ENCODE measurements around the gene TRIM56.

Gene TRIM56

DNA sequence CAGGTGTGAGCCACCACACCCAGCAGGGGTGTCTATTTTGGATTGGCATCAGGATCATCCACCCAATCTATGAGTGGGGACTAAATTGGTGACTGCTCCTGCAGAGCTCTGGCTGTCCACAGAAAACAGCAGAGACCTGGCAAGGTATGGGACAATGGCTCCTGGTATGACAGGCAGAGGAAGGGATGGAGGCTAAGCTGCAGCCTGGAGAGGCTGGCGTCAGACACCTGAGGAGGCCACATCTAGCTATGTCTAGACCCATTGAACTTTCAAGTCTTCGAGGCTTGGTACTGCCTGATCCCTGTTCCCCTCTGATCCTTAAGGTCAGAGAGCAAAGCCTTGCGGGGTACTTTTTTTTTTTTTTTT lies 38.4 kb downstream of the TRIM56 start:
- Histone ChIP-seq H3K4me3 (ENCODE audit: control insufficient read depth in 1 of 7, extremely low read depth in 1 of 7, insufficient read depth in 4 of 7, low read depth in 2 of 7, low read length in 6 of 7) (no peak overlapping the region), H3K27me3 (replicated peaks in 2 of 5; ENCODE audit: control insufficient read depth in 4 of 5, insufficient read depth in 5 of 5, low read length in 4 of 5) (peaks cover 0 to 18% (median 12%) of the 10 kb centered on the region in 5 experiments), H3K36me3 (ENCODE audit: control insufficient read depth in 4 of 4, insufficient read depth in 4 of 4, low read length in 3 of 4) (no peaks in the 10 kb centered on the region), H3K4me1 (ENCODE audit: control extremely low read depth in 1 of 4, control insufficient read depth in 4 of 4, insufficient read depth in 4 of 4, low read length in 3 of 4) (peaks cover 0 to 63% (median 48%) of the 10 kb centered on the region in 4 experiments), H3K27ac (ENCODE audit: insufficient read depth in 1 of 2, low read depth in 1 of 2, low read length in 2 of 2, poor library complexity in 1 of 2, severe bottlenecking in 2 of 2) (no peak overlapping the region), H3K9me3 (ENCODE audit: control extremely low read depth in 1 of 5, control insufficient read depth in 4 of 5, insufficient read depth in 2 of 5, low read depth in 1 of 5, low read length in 4 of 5) (no peaks in the 10 kb centered on the region)
- ChIA-PET POLR2A (interaction anchor here (0.8 kb wide), 1 partner anchor 25 kb away, joined by 3 read pairs; no protein-coding TSS in a partner anchor), CTCF (interaction anchor here (1.6 to 2.6 kb wide), 3 partner anchors 15 to 23 kb away, joined by 4 to 7 read pairs (median 6); no protein-coding TSS in a partner anchor)
- no peak for DNase-seq
- WGBS (ENCODE audit: insufficient coverage), result 80% methylated on average over 2 of the region's 3 CpGs

DNA sequence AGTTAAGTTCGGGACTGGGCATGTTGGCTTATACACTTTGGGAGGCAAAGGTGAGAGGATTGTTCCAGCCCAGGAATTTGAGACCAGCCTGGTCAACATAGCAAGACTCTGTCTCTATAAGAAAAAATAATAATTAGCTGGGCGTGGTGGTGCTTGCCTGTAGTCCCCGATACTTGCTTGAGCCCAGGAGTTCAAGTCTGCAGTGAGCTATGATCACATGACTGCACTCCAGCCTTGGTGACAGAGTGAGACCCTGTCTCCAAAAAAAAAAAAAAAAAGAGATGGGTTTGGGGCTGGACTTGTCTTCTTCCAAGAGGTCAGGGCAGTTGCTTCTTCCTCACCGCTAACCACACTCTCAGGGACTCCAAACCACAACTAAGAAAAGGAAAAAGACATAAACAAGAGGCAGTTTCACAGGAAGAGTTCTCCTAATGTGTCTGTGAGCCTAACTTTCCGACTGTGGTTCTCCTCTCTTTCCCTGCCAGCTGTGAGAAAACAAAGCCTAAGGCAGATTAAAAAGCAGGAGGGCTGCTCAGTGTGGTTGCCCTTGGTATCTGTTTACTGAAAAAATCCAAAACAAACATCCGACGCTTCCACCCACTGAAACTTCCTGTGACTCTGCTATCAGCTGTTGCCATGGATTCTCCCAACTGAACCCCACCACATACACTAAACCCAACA lies 39.2 kb downstream of the TRIM56 start:
- CTCF ChIA-PET, result interaction anchor here (1.2 to 2.6 kb wide), 6 partner anchors 8 to 69 kb away, joined by 3 to 8 read pairs (median 5); no protein-coding TSS in a partner anchor
- Histone ChIP-seq H3K4me1 (ENCODE audit: control extremely low read depth in 1 of 4, control insufficient read depth in 4 of 4, insufficient read depth in 4 of 4, low read length in 3 of 4) (peaks cover 0 to 63% (median 48%) of the 10 kb centered on the region in 4 experiments), H3K27me3 (replicated peaks in 2 of 5; ENCODE audit: control insufficient read depth in 4 of 5, insufficient read depth in 5 of 5, low read length in 4 of 5) (peaks cover 0 to 18% (median 12%) of the 10 kb centered on the region in 5 experiments), H3K27ac (ENCODE audit: insufficient read depth in 1 of 2, low read depth in 1 of 2, low read length in 2 of 2, poor library complexity in 1 of 2, severe bottlenecking in 2 of 2) (peak overlapping the region in 1 of 2 experiments; percentile 60), H3K9me3 (ENCODE audit: control extremely low read depth in 1 of 5, control insufficient read depth in 4 of 5, insufficient read depth in 2 of 5, low read depth in 1 of 5, low read length in 4 of 5) (no peaks in the 10 kb centered on the region), H3K36me3 (ENCODE audit: control insufficient read depth in 4 of 4, insufficient read depth in 4 of 4, low read length in 3 of 4) (no peaks in the 10 kb centered on the region), H3K4me3 (ENCODE audit: control insufficient read depth in 1 of 7, extremely low read depth in 1 of 7, insufficient read depth in 4 of 7, low read depth in 2 of 7, low read length in 6 of 7) (peak overlapping the region in 2 of 7 experiments; percentile 41 to 55)
- DNase-seq, result peak; percentile 60 to 77 (median 76)
- POLR2A ChIA-PET, result interaction anchor here (0.8 to 1.0 kb wide), 3 partner anchors 14 to 26 kb away, joined by 3 read pairs; no protein-coding TSS in a partner anchor
- 26% methylated on average over 3 of the region's 7 CpGs for WGBS (ENCODE audit: insufficient coverage)

DNA sequence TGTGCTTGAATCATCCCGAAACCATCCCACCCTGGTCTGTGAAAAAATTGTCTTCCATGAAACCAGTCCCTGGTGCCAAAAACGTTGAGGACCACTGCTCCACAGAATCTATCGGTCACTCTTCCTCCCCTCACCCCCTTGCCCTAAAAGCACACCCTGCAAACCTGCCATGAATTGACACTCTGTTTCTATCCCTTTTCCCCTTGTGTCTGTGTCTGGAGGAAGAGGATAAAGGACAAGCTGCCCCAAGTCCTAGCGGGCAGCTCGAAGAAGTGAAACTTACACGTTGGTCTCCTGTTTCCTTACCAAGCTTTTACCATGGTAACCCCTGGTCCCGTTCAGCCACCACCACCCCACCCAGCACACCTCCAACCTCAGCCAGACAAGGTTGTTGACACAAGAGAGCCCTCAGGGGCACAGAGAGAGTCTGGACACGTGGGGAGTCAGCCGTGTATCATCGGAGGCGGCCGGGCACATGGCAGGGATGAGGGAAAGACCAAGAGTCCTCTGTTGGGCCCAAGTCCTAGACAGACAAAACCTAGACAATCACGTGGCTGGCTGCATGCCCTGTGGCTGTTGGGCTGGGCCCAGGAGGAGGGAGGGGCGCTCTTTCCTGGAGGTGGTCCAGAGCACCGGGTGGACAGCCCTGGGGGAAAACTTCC lies 40.8 kb downstream of the TRIM56 start:
- POLR2A ChIA-PET, result interaction anchor here (0.6 to 1.9 kb wide), 4 partner anchors 11 to 105 kb away, joined by 3 to 6 read pairs (median 5); no protein-coding TSS in a partner anchor
- H3K4me1 ChIP-seq (ENCODE audit: control extremely low read depth in 1 of 4, control insufficient read depth in 4 of 4, insufficient read depth in 4 of 4, low read length in 3 of 4), result peaks cover 0 to 63% (median 48%) of the 10 kb centered on the region in 4 experiments
- H3K4me3 ChIP-seq (ENCODE audit: control insufficient read depth in 1 of 7, extremely low read depth in 1 of 7, insufficient read depth in 4 of 7, low read depth in 2 of 7, low read length in 6 of 7), result peak overlapping the region in 2 of 7 experiments; percentile 68 to 80
- H3K27me3 ChIP-seq (replicated peaks in 2 of 5; ENCODE audit: control insufficient read depth in 4 of 5, insufficient read depth in 5 of 5, low read length in 4 of 5), result peaks cover 0 to 17% (median 9%) of the 10 kb centered on the region in 5 experiments
- WGBS (ENCODE audit: insufficient coverage), result 47% methylated on average over 10 of the region's 15 CpGs
- peak in 1 of 3 donors; percentile 44 for DNase-seq
- no peak overlapping the region for H3K27ac ChIP-seq (ENCODE audit: insufficient read depth in 1 of 2, low read depth in 1 of 2, low read length in 2 of 2, poor library complexity in 1 of 2, severe bottlenecking in 2 of 2)
- H3K9me3 ChIP-seq (ENCODE audit: control extremely low read depth in 1 of 5, control insufficient read depth in 4 of 5, insufficient read depth in 2 of 5, low read depth in 1 of 5, low read length in 4 of 5), result no peaks in the 10 kb centered on the region
- CTCF ChIA-PET, result interaction anchor here (0.6 to 2.6 kb wide), 19 partner anchors 8 to 67 kb away, joined by 3 to 9 read pairs (median 3); partner anchors contain the start of gene TRIM56
- peaks cover 0 to 10% (median 0%) of the 10 kb centered on the region in 4 experiments for H3K36me3 ChIP-seq (ENCODE audit: control insufficient read depth in 4 of 4, insufficient read depth in 4 of 4, low read length in 3 of 4)

- ChIA-PET CTCF (interaction anchor here (0.6 to 2.6 kb wide), 15 partner anchors 9 to 66 kb away, joined by 3 to 9 read pairs (median 4); no protein-coding TSS in a partner anchor), POLR2A (interaction anchor here (0.6 to 1.9 kb wide), 4 partner anchors 10 to 106 kb away, joined by 4 to 6 read pairs (median 5); no protein-coding TSS in a partner anchor)
- WGBS (ENCODE audit: insufficient coverage), result 15% methylated on average over 15 of the region's 22 CpGs
- Histone ChIP-seq H3K9me3 (ENCODE audit: control extremely low read depth in 1 of 5, control insufficient read depth in 4 of 5, insufficient read depth in 2 of 5, low read depth in 1 of 5, low read length in 4 of 5) (no peaks in the 10 kb centered on the region), H3K27ac (ENCODE audit: insufficient read depth in 1 of 2, low read depth in 1 of 2, low read length in 2 of 2, poor library complexity in 1 of 2, severe bottlenecking in 2 of 2) (no peak within 1 kb of the TSS), H3K4me1 (ENCODE audit: control extremely low read depth in 1 of 4, control insufficient read depth in 4 of 4, insufficient read depth in 4 of 4, low read length in 3 of 4) (peaks cover 0 to 61% (median 46%) of the 10 kb centered on the region in 4 experiments), H3K36me3 (ENCODE audit: control insufficient read depth in 4 of 4, insufficient read depth in 4 of 4, low read length in 3 of 4) (peaks cover 0 to 13% (median under 1%) of the 10 kb centered on the region in 4 experiments), H3K27me3 (replicated peaks in 2 of 5; ENCODE audit: control insufficient read depth in 4 of 5, insufficient read depth in 5 of 5, low read length in 4 of 5) (peaks cover 0 to 15% (median 9%) of the 10 kb centered on the region in 5 experiments), H3K4me3 (ENCODE audit: control insufficient read depth in 1 of 7, extremely low read depth in 1 of 7, insufficient read depth in 4 of 7, low read depth in 2 of 7, low read length in 6 of 7) (peak within 1 kb of the TSS; percentile 8 to 80 (median 40))
- peak; percentile 92 to 98 (median 97) for DNase-seq
Observed at GRCh38 chr7:101126651-101127459, 41.6 kb downstream of the TRIM56 start, which contains the start of gene SERPINE1. TSS of gene SERPINE1 (plus strand) at chr7:101127104. CDS start at chr7:101128394, 1,290 bp downstream.

GRCh38 chr7:101127460-101128039 lies 42.3 kb downstream of the TRIM56 start:
- Histone ChIP-seq H3K4me1 (ENCODE audit: control extremely low read depth in 1 of 4, control insufficient read depth in 4 of 4, insufficient read depth in 4 of 4, low read length in 3 of 4) (peaks cover 0 to 54% (median 42%) of the 10 kb centered on the region in 4 experiments), H3K27me3 (replicated peaks in 2 of 5; ENCODE audit: control insufficient read depth in 4 of 5, insufficient read depth in 5 of 5, low read length in 4 of 5) (peaks cover 0 to 11% (median 3%) of the 10 kb centered on the region in 5 experiments), H3K36me3 (ENCODE audit: control insufficient read depth in 4 of 4, insufficient read depth in 4 of 4, low read length in 3 of 4) (peaks cover 0 to 17% (median 2%) of the 10 kb centered on the region in 4 experiments), H3K27ac (ENCODE audit: insufficient read depth in 1 of 2, low read depth in 1 of 2, low read length in 2 of 2, poor library complexity in 1 of 2, severe bottlenecking in 2 of 2) (no peak overlapping the region), H3K9me3 (ENCODE audit: control extremely low read depth in 1 of 5, control insufficient read depth in 4 of 5, insufficient read depth in 2 of 5, low read depth in 1 of 5, low read length in 4 of 5) (no peaks in the 10 kb centered on the region), H3K4me3 (ENCODE audit: control insufficient read depth in 1 of 7, extremely low read depth in 1 of 7, insufficient read depth in 4 of 7, low read depth in 2 of 7, low read length in 6 of 7) (peak overlapping the region in 5 of 7 experiments; percentile 24 to 80 (median 57))
- CTCF ChIA-PET, result interaction anchor here (0.7 to 2.6 kb wide), 7 partner anchors 8 to 42 kb away, joined by 3 to 10 read pairs (median 5); partner anchors contain the start of gene TRIM56
- POLR2A ChIA-PET, result interaction anchor here (1.0 to 1.9 kb wide), 3 partner anchors 10 to 28 kb away, joined by 4 to 6 read pairs (median 5); no protein-coding TSS in a partner anchor
- WGBS (ENCODE audit: insufficient coverage), result 83% methylated on average over 3 of the region's 3 CpGs
- no peak for DNase-seq
